ENCODE data around the gene PVALEF. TPM values are rescaled to one million over a fixed set of nuclear protein-coding genes. Genes with fewer than 3 reads are reported as not detected.

Gene PVALEF
- total RNA-seq, 4 donors from 2014 or later = not detected

DNA sequence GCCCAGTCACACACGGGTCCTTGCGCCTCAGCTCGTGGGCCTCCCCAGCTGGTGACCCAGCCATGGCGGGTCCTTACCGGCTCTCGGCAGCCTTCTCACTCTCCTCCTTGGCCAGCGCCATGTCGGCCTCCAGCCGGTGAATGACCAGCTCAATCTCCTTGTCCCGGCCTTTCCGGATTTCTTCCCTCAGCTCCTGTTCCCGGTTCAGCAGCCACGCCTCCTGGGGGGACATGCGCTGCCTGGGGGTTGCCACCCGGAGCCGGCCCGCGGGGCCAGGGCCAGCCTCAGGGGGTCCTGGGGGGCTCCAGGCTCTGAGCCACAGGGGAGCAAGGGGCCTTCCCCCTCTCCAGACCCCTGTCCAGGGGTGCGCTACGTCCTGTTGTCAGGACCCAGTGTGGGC is 25.8 kb downstream of the PVALEF start:
- no peak overlapping the region for H3K4me3 ChIP-seq (ENCODE audit: low read depth, poor library complexity, severe bottlenecking)
- WGBS, 2 donors = 91 to 94% methylated on average over 7 to 20 of the region's 20 CpGs
- no peak for TF ChIP-seq POLR2A (IDR thresholded peaks at IDR 0.05)
- TF ChIP-seq, protein P1, sequence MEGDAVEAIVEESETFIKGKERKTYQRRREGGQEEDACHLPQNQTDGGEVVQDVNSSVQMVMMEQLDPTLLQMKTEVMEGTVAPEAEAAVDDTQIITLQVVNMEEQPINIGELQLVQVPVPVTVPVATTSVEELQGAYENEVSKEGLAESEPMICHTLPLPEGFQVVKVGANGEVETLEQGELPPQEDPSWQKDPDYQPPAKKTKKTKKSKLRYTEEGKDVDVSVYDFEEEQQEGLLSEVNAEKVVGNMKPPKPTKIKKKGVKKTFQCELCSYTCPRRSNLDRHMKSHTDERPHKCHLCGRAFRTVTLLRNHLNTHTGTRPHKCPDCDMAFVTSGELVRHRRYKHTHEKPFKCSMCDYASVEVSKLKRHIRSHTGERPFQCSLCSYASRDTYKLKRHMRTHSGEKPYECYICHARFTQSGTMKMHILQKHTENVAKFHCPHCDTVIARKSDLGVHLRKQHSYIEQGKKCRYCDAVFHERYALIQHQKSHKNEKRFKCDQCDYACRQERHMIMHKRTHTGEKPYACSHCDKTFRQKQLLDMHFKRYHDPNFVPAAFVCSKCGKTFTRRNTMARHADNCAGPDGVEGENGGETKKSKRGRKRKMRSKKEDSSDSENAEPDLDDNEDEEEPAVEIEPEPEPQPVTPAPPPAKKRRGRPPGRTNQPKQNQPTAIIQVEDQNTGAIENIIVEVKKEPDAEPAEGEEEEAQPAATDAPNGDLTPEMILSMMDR (IDR thresholded peaks at IDR 0.05) = no peak
- intact Hi-C loops (cut with DNase I; ENCODE audit: low total_unique reads) = no loop called here
- DNase-seq (ENCODE audit: low spot score in 2 of 2) = no peak

DNA sequence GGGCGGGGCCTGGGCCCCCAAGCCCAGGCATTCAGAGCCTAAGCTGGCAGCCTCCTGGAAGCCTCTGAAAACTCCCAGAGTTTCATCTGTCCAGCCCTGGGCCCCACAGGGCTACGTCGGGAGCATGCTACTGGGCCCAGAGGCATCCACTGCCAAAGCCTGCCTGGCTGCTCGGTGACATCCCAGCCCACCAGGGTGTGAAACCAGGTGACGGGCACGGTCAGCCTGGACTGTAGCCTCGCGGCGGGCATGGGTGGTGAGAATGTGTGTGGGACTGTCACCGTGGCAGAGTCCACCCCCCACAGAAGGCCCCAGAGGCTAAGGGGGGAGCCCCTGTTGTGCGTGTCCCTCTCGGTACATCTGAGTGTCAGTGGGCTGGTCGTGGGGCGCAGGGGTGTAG is 26.3 kb downstream of the PVALEF start:
- intact Hi-C loops (cut with DNase I; ENCODE audit: low total_unique reads) = no loop called here
- no peak for TF ChIP-seq POLR2A (IDR thresholded peaks at IDR 0.05)
- TF ChIP-seq, protein P1 (IDR thresholded peaks at IDR 0.05) = no peak
- DNase-seq (ENCODE audit: low spot score in 2 of 2) = no peak
- H3K4me3 ChIP-seq (ENCODE audit: low read depth, poor library complexity, severe bottlenecking) = no peak overlapping the region
- WGBS, 2 donors = 91 to 96% methylated on average over 6 to 12 of the region's 14 CpGs

DNA sequence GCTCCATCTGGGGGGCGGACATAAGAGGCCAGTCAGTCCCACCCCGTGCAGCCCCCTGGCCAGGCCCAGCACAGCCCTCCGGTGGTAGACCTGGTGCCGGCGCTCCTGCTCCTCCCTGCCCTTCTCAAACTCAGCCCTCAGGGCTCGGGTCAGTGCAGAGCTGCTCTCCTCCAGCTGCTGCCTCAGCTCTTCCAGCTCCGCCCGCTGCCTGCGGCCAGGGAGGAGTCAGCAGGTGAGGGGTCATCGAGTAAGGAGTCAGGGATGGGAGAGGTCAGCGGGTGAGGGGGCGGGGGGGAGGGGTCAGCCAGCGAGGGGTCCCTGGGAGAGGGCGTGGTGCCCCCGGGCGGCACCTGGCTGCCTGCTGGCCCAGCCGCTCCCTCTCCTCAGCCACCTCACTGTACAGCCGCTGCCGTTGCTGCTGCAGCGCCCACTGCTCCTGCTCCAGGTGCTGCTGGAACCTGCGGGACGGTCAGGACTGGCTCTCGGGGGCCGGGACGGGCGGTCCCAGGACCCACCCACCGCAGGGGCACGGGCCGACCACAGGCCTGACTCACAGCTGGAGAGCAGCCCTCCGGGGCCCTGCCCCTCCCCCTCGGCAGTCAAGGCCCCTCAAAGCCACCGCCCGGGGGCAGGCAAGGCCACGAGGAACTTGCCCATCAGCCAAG is 27.2 kb downstream of the PVALEF start:
- TF ChIP-seq, protein P1 (IDR thresholded peaks at IDR 0.05) = no peak
- no peak for TF ChIP-seq POLR2A (IDR thresholded peaks at IDR 0.05)
- DNase-seq (ENCODE audit: low spot score in 2 of 2) = no peak
- intact Hi-C loops (cut with DNase I; ENCODE audit: low total_unique reads) = no loop called here
- 59 to 63% methylated on average over 15 to 21 of the region's 34 CpGs for WGBS, 2 donors
- no peak overlapping the region for H3K4me3 ChIP-seq (ENCODE audit: low read depth, poor library complexity, severe bottlenecking)

DNA sequence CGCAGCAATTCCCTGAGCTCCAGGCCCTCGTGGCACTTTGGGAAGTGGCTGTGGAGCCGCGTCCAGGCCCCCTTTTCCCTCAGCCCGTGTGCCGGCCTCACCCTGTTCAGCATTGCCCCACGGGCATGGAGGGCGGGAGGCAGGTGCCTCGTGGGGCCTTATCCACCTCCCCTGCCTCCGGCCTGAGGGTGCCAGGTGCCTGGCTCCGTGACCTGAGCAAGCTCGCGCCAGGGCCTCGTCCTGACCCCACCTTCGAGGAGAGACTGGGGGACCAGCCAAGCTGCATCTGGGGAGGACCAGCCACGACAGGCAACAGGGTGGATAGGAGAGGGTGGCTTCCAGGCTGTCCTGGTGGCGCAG is 27.7 kb downstream of the PVALEF start:
- intact Hi-C loops (cut with DNase I; ENCODE audit: low total_unique reads) = no loop called here
- H3K4me3 ChIP-seq (ENCODE audit: low read depth, poor library complexity, severe bottlenecking) = no peak overlapping the region
- WGBS, 2 donors = 53 to 74% methylated on average over 15 to 16 of the region's 17 CpGs
- TF ChIP-seq POLR2A (IDR thresholded peaks at IDR 0.05) = no peak
- TF ChIP-seq, protein P1 (IDR thresholded peaks at IDR 0.05) = no peak
- DNase-seq (ENCODE audit: low spot score in 2 of 2) = no peak

DNA sequence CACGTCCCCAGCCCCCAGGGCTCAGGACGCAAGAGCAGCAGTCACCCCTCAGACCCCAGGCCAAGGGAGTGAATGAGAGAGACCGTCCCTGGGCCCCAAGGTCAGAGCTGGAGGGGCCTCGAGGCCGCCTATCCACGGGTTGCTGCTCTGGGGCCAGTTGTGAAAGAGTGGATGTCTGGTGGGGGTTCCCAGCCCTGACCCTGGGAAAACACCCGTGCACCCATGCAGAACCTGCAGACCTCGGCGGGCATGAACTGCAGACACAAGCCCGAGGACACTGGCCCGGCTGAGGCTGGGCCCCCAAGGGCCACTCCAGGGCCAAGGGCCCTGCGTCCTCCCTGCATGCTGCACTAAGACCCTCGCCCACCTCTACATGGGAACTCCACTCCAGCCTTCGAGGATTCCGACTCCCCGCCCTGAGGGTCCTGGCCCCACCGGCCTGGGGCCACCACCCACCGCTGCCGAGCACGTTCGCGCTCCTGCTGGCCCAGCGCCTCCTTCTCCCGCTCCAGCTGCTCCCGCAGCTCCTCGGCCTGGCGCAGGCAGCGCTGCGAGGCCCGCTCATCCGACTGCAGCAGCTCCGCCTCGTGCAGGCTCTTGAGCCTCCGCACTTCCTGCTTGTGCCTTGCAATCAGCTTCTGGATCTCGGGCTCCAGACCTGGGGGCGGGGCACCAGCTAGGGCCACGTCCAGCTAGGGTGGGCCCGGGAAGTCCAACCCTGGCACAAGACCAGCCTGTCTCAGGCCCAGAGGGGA is 28.3 kb downstream of the PVALEF start:
- 81 to 85% methylated on average over 30 to 38 of the region's 38 CpGs for WGBS, 2 donors
- DNase-seq (ENCODE audit: low spot score in 2 of 2) = no peak

More for the DNA sequence above, 28.3 kb downstream of the PVALEF start:
- no peak for TF ChIP-seq POLR2A (IDR thresholded peaks at IDR 0.05)
- TF ChIP-seq, protein P1 (IDR thresholded peaks at IDR 0.05) = no peak
- no peak overlapping the region for H3K4me3 ChIP-seq (ENCODE audit: low read depth, poor library complexity, severe bottlenecking)
- intact Hi-C loops (cut with DNase I; ENCODE audit: low total_unique reads) = no loop called here
